Left lung (tissue), 10 donors: Measurements from ENCODE around the gene ERCC8. TPM values are rescaled to one million over a fixed set of nuclear protein-coding genes. Genes with fewer than 3 reads are reported as not detected.
"Not testable (repeated sequence)": the region's sequence is repeated elsewhere in the genome, so short reads cannot be mapped to it uniquely, and the experiment has no call there.

ENCODE experiments used
- ATAC-seq: fragments of 200-7000 bp; cut with Tn5 transposase; one replicate; pipeline ENCODE4 v1.9.1; 2020; ENCODE audit warnings: moderate library complexity
- DNase-seq, 4 donors: peaks; one replicate each; pipeline ENCODE4 v3.0.0-alpha.2; 2013 to 2020
- H3K27ac ChIP-seq, 2 donors: fragments of 200-600 bp; sonication (generic) in 1 of 2; one replicate each; pipeline versions ENCODE4 v1.5.0 to v1.8.0; 2020 to 2021
- H3K27me3 ChIP-seq, 2 donors: fragments of 200-600 bp; sonication (generic) in 1 of 2; one replicate each; pipeline versions ENCODE4 v1.5.0 to v1.8.0; 2020 to 2021
- H3K36me3 ChIP-seq, 2 donors: fragments of 200-600 bp; sonication (generic) in 1 of 2; one replicate each; pipeline versions ENCODE4 v1.5.0 to v1.8.0; 2020 to 2021
- H3K4me1 ChIP-seq, 2 donors: fragments of 200-600 bp; one replicate each; pipeline ENCODE4 v1.8.0; 2021
- H3K4me3 ChIP-seq, 2 donors: fragments of 200-600 bp; sonication (generic) in 1 of 2; one replicate each; pipeline versions ENCODE4 v1.5.0 to v1.8.0; 2020 to 2021; ENCODE audit warnings: mild to moderate bottlenecking in 1 of 2
- H3K9me3 ChIP-seq, 2 donors: fragments of 200-600 bp; sonication (generic) in 1 of 2; one replicate each; pipeline versions ENCODE4 v1.5.0 to v1.8.0; 2020 to 2021
- CTCF ChIP-seq, 2 donors: fragments of 200-600 bp; sonication (generic) in 1 of 2; IDR thresholded peaks; one replicate each; pipeline versions ENCODE4 v1.5.0 to v1.8.0; 2021; ENCODE audit warnings: antibody characterized with exemption in 2 of 2
- intact Hi-C, 2 donors: fragments of 100-400 bp; cut with DNase I; formaldehyde crosslinking; loops; one replicate each; pipeline versions ENCODE4 v1.11.2 to v1.14.2; 2022
- polyA plus RNA-seq, 6 donors: library from polyadenylated mRNA; unstranded; fragments of 120-200 nt; gene quantifications; one replicate each; pipeline ENCODE4 v1.2.1, GENCODE V29; 2013; ENCODE audit not compliant: insufficient read length in 6 of 6
- total RNA-seq, 2 donors: library from RNA; stranded (reverse); fragmentation: NEBNext Ultra II Directional; extraction: Animal tissue kit (Norgen Biotek cat#: 25700); gene quantifications; one replicate each; pipeline ENCODE4 v1.2.1, GENCODE V29; 2021
- donor health status: DM: no; HTN: yes; CAD: no.
- donor health status: DM: no; HTN: no; CAD: no.

ERCC8 gene
- total and polyA plus RNA-seq, 8 donors: 8.7 to 28.5 (median 23.2) TPM

GRCh38 chr5:60992871-60993270, 48.0 kb upstream of the ERCC8 start:
- Histone ChIP-seq H3K4me1 (no peaks in the 10 kb centered on the region), H3K27ac (no peak overlapping the region), H3K4me3 (no peak overlapping the region), H3K9me3 (peaks cover 0 to 37% of the 10 kb centered on the region in 2 donors), H3K36me3 (peaks cover 0 to 13% of the 10 kb centered on the region in 2 donors), H3K27me3 (no peaks in the 10 kb centered on the region)
- DNase-seq: peak in 1 of 4 donors; percentile 50
- no peak for TF ChIP-seq CTCF (IDR thresholded peaks at IDR 0.05)
- ATAC-seq: no peak
- intact Hi-C loops: no loop called here

DNA sequence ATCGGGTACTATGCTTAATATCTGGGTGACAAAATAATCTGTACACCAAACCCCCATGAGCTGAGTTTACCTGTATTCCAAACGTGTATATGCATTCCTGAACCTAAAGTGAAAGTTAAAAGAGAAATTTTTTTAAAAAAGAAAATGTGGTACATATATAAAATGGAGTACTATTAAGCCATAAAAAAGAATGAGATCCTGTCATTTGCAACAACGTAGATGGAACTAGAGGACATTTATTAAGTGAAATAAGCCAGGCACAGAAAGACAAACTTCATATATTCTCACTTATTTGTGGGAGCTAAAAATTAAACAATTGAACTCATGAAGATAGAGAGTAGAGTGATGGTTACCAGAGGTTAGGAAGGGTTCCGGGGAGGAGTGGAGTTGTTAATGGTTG, 44.9 kb upstream of the ERCC8 start:
- H3K27ac ChIP-seq: no peak overlapping the region
- H3K4me1 ChIP-seq: no peaks in the 10 kb centered on the region
- intact Hi-C loops: no loop called here
- no peaks in the 10 kb centered on the region for H3K27me3 ChIP-seq
- ATAC-seq (no peak), DNase-seq (no peak)
- H3K36me3 ChIP-seq: peaks cover 0 to 13% of the 10 kb centered on the region in 2 donors
- H3K4me3 ChIP-seq: no peak overlapping the region
- TF ChIP-seq CTCF (IDR thresholded peaks at IDR 0.05): no peak
- H3K9me3 ChIP-seq: peaks cover 0 to 48% of the 10 kb centered on the region in 2 donors

GRCh38 chr5:60982127-60982526, 37.3 kb upstream of the ERCC8 start:
- ATAC-seq, H3K36me3 ChIP-seq, intact Hi-C loops: not testable (repeated sequence)

DNA sequence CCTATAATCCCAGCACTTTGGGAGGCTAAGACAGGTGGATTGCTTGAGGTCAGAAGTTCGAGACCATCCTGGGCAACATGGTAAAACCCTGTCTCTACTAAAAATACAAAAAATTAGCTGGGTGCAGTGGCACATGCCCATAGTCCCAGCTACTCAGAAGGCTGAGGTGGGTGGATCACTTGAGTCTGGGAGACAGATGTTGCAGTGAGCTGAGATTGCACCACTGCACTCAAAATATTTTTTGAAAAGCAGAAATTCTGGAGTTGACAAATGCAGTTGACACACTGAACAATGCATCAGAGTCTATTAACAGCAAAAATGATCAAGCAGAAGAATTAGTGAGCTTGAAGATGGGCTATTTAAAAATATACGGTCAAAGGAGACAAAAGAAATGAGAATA, 35.6 kb upstream of the ERCC8 start:
- ATAC-seq: no peak
- no peak for TF ChIP-seq CTCF (IDR thresholded peaks at IDR 0.05)
- no peaks in the 10 kb centered on the region for H3K4me1 ChIP-seq

More at GRCh38 chr5:60982127-60982526, 37.3 kb upstream of the ERCC8 start:
- H3K27ac ChIP-seq, H3K4me3 ChIP-seq, H3K27me3 ChIP-seq, H3K4me1 ChIP-seq, DNase-seq: not testable (repeated sequence)
- peaks cover 0 to 18% of the 10 kb centered on the region in 2 donors for H3K9me3 ChIP-seq

GRCh38 chr5:60978968-60979367, 34.1 kb upstream of the ERCC8 start:
- H3K27ac ChIP-seq: no peak overlapping the region
- no peaks in the 10 kb centered on the region for H3K27me3 ChIP-seq
- H3K4me3 ChIP-seq: no peak overlapping the region
- no peaks in the 10 kb centered on the region for H3K36me3 ChIP-seq
- intact Hi-C loops: no loop called here
- H3K4me1 ChIP-seq: no peaks in the 10 kb centered on the region
- ATAC-seq (no peak), DNase-seq (no peak)
- H3K9me3 ChIP-seq: peaks cover 0 to 9% of the 10 kb centered on the region in 2 donors
- TF ChIP-seq CTCF (IDR thresholded peaks at IDR 0.05): no peak

More for the DNA sequence above, 35.6 kb upstream of the ERCC8 start:
- no peaks in the 10 kb centered on the region for H3K36me3 ChIP-seq
- no peak overlapping the region for H3K4me3 ChIP-seq
- H3K27ac ChIP-seq: no peak overlapping the region
- DNase-seq: no peak
- no peaks in the 10 kb centered on the region for H3K27me3 ChIP-seq
- intact Hi-C loops: no loop called here
- peaks cover 0 to 9% of the 10 kb centered on the region in 2 donors for H3K9me3 ChIP-seq
